GM18867 (cell line): ENCODE measurements around the gene MIB2.
A peak's percentile ranks its signal among the peaks of the same experiment; 100 is the strongest.

Experiments
- ATAC-seq: cut with Tn5 transposase; IDR thresholded peaks from one replicate; pipeline ENCODE4 v1.9.1; 2021; ENCODE audit warnings: mild to moderate bottlenecking, moderate library complexity; ENCODE audit not compliant: unreplicated experiment

MIB2 gene

DNA sequence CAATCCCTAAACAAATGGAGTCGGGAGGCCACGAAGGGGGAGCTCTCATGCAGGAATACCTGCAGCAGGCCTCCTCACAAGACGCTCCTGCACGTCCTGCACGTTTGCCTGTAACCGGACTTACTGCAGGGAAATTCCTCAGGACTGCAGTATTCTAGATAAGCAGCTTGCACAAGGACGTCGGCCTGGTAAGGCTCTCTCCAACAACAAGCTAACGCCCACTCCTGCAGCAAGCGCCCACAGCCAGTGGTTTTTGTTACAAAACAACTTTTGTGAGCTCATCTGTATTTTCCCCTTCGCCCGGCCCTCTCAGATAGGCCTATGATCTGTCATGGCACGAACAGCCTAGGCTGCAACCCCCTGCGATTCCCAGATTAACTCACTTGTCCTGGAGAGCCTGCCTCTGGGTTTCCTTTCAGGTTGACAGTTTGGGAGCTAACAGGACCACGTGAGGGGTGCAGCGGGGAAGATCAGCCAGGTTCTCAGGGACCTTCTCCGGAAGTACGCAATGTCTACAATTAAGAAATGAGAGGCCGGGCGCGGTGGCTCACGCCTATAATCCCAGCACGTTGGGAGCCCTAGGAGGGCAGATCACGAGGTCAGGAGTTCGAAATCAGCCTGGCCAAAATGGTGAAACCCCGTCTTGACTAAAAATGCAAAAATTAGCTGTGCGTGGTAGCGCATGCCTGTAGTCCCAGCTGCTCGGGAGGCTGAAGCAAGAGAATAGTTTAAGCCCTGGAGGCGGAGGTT, 921 bp upstream of the MIB2 start:
- ATAC-seq: no peak

DNA sequence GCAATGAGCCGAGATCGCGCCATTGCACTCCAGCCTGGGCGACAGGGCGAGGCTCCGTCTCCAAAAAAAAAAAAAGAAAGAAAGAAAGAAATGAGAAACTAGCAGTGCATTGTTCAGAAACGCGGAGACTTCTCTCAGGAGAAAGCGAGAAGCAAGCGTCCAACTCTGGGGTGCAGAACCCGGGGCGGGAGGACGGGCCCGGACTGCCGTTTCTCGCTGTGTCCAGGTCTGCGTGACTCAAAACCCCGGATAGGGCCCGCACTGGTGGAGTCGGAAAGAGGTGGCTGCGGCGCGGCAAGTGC, 395 bp upstream of the MIB2 start:
- ATAC-seq: no peak

DNA sequence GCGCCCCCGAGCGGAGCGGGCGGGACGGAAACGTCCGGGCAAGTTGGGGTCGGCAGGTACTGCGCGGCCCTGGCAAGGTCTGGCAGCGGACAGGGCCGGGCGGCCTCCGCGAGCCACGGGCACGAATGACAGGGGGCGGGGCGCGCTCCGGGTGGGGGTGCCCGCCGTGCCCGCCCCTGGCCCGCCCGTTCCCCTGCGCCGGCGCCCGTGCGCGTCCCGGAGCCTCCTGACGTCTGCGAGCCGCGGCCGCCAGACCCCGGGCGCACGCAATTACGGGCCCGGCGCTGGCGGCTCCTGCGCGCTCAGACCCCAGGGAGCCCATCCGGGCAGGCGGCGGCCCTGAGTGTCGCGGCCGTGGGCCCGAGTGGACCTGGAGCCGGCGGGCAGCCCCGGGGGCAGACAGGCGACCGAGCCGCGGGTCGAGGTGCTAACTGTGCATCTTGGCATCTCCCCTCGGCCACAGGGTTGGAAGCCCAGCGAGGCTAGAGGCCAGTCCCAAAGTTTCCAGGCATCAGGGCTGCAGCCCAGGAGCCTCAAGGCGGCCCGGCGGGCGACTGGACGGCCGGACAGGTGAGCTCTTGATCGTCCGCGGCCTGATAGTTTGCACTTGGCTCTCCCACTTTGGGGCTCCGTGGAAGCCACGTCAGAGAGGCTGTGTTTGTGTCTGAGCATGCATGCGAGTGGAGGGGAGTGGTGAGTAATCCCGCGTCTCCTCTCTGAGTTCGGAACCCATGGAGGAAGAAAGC, 918 bp downstream of the MIB2 start:
- ATAC-seq: peak; percentile 10

DNA sequence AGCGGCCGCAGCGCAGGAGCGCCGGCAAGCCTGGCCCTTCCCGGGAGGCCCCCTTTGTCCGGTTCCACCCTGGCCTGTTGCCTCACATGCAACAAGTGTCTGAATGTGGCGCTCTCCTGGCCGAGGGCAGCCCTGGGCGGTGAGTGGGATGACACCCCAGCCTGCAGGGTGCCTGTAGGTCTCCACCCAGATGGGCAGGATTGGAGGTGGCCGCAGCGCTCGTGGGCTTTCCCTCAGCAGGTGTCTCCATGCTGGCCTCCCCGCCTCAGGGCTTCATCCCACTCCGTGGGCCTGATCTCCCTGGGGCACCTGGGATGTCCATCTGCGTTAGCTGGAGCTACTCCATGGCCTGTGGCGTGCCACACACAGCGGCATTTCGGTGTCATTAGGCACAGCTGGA, 1.5 kb downstream of the MIB2 start:
- no peak for ATAC-seq

DNA sequence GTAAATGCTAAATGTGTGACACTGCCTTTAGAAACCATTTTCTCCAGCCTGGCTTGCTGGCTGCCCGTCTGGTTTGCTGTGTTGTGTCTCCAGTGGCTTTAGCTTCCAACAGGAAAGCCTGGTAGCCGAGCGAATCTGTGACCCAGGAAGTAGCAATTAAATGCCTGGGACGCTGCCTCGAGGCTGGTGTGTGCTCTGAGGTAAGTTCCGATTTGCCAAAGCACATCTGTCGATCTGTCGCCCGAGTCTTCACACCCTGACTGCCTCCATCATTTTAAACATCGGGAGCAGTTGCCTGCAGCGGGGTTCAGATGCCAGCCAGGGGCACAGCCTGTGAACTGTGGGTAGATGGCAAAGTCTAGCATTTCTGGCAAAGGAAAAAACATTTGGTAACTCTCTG, 2.2 kb downstream of the MIB2 start:
- no peak for ATAC-seq

DNA sequence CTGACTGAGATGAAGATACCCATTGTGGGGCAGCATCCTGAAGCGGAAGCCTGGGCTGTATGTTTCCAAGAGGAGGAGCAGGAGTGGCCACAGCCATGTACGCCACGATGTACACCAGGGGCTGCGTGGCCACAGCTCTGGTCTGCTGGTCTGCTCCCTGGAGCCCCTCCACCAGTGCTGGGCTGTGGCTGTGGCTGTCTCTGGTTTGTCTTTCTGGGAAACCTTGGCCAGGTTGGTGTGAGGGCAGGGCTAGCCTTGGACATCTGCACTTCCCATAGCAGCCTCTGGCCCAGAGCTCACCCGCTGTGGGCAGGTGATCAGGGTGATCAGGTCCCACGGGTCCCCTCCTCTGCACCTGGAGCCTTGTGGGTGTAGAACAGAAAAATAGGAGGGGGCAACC, 2.6 kb downstream of the MIB2 start:
- ATAC-seq: no peak

DNA sequence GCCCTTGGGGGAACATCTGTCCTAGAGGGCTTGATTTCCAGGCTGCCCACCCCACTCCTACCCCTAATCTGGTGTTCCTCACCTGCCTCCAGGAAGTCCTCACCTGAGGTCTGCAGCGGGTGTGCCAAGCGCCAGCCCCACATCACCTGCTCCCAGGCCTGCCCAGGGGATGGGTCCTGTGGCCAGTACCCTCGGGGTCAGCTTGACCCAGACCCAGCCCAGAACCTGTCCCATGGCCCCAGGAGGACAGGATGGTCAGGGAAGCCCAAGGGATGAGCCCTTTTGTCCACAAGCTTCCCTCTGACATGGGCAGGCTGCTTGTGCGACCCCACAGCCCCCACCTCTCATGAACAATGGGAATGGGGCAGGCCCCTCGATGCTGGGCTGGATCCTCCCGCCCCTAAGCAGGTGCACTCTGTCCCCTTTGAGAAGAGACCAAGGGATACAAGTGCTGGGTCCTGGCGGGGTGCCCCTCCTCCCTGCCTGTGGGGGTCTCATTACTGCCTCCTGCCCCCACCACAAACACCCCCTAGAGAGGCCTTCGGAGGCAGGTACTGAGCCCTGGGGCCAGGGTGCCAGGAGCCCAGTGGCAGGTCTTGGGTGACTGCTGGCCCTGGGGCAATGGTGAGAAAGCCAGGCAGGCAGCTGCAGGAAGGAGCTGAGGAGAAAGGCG, 3.2 kb downstream of the MIB2 start:
- no peak for ATAC-seq

DNA sequence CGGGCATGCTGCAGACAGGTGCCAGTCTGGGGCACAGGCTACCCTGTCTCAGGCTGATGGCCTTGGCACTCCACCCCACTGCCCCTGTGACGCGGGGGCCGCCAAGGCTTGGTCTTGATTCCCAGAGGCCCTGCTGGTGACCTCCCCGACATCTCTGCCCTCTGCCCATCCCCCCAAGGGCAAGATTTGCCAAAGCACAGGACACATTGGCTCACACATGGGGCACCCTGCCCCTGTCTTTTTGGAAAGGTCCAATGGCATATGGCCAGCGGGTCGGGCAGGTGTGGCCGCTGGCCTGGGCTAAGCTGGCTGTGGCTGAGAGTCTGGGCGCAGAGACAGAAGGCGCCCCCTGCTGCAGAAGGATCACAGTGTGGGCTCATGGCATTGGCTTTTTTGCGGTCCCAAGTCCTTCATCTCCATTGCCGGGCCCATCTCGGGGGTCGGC, 4.6 kb downstream of the MIB2 start:
- ATAC-seq: no peak

DNA sequence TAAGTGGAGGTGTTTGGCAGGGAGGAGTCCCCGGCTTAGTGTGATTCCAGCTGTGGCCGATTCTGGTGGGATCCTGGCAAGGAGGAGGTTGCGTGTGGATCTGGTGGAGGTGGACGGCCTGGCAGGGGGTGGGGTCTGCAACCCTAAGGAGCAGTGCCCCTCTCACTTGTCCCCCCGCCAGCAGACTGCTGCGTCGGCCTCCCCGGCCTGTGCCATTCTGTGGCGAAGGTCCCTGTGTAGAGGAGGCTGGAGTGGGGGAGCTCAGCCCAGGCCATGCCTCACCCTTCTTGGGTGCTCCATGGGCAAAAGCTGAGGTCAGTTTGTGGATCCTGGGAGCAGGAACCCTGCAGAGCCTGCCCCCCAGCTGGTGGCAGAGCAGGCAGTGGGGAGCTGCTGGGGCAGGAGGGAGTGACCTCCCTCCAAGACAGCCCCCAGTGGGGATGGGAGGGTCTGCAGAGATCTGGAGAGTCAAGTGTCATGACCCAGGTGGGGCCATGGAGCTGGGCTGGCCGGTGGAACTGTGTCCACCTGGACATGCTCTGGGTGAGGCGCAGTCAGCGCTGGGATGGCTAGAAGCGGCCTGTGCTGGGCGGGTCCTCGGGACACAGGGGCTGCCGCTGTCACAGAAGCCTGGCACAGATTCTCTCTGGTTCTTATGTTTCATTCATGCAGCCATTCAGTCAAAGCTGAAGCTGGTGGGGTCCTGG, 5.3 kb downstream of the MIB2 start:
- no peak for ATAC-seq

DNA sequence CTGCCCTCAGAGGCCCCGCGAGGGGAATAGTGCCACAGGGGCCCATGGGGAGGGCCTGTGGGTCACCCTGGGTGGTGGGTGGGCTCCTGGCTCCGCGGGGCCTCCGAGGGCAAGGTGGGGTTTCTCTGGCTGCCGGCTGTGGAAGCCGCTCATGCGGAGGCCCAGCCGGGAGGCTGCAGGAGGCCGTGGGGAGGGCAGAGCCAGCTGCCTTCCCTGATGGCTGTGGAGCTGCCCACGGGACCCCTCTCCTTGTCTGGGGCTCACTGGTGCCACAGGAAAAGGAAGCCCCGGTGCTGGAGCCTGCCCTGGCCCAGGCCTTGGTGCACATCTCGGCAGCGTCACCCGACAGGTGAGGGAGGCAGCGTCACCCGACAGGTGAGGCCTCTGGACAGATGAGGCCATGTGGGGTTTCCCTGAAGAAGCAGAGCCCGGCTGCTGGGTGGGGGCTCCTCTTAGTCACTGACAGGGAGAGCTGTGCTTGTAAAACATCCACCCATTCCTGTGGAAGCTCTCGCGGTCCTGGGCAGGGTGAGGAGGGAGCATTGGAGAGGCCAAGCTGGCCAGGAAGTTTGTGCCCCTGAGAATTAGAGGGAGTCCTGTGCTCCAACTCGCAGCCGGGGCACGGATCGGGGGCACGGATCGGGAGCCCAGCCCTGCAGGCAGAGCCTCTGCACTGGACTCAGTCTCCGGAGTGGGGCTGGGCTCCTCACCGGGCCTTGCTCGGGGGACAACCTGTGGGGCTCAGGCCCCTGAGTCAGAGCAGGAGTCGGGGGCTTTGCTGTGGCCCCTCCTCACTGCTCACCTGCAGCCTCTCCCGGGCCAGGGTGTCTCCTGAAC, 6.1 kb downstream of the MIB2 start:
- ATAC-seq: no peak

DNA sequence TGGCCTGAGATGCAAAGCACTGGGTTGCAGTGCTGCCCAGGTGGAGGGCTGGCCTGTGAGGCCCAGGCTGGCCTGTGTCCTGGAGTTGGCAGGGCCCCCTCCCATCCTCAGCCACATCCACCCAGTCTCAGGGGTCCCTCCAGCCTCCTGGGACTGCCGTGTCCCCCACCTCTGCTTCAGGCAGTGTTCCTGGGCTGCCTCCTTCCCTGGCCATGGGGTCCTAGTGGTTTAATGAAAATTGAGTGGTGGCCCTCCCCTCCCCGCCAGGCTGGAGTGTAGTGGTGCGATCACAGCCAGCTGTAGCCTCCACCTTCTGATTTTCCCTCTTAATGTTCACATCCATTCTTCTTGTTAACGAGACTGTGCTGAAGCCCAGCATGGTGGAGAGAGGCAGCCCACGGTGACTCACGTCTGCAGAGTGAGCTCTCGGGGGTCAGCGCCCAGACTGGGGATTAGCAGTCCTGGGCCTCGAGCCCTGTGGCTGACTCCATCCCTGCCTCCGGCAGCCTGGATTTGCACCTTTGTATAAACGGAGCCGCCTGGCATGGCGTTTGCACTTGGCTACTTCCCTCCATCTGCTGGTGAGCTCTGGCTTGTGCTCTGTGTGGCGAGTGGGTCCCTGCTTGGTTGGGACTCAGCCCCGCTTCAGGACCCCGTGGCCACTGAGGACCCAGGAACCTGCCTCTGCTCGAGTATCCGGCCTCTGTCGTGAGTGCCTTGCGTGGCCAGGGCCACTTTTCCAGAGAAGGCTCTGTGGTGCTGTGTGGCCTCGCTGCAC, 6.9 kb downstream of the MIB2 start:
- ATAC-seq: no peak

DNA sequence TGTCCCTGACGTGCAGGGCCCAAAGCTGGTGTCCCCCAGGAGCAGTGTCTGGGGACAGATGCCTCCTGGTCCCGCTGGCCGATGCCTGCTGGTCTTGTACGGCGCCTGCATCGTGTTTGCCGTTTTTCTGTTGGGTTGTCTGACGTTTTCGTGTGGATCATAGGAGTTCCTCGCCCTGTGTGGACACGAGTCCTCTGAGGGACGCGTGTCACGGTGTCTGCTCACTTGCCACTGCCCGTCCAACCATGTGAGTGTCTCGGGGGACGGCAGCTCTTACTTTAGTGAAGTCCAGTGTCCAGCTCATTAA, 7.4 kb downstream of the MIB2 start:
- no peak for ATAC-seq

DNA sequence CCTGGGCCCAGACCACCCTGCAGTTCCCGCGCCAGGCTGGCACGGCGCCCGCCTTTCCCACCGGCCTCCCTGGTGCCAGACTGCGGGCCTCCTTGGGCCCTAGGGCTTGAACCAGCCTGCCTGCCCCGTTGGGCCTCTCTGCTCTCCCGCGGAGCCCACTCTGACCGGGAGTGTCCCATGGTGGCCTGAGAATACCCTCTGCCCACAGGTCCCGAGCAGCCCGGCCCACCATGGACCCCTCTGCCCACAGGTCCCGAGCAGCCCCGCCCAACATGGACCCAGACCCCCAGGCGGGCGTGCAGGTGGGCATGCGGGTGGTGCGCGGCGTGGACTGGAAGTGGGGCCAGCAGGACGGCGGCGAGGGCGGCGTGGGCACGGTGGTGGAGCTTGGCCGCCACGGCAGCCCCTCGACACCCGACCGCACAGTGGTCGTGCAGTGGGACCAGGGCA, 7.9 kb downstream of the MIB2 start:
- ATAC-seq: no peak

DNA sequence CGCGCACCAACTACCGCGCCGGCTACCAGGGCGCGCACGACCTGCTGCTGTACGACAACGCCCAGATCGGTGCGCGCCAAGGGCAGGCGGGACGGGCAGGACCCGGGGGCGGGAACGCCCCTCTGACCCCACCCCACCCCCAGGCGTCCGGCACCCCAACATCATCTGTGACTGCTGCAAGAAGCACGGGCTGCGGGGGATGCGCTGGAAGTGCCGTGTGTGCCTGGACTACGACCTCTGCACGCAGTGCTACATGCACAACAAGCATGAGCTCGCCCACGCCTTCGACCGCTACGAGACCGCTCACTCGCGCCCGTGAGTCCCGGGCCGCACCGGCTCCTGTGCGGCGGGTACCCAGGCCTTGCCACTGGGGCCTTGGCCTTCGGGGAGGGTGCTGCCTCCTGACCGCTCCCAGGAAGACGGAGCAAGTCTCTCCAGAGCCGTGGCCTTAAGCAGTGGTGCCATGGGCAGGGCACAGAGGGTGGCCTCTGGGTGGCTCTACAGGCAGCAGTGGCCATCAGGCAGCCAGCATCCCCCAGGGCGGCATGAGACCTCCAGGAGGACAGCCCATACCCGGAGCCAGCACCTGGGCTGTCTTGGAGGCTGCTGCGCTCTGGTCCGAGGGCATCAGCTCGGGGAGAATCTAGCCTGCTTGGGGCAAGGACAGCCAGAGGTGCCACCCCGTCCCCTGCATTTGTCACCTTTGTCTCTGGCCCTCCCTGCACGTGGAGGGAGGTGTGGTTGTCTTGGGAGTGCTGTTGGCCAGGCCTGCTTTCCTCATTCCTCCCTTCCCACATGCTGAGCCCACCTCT, 8.5 kb downstream of the MIB2 start:
- ATAC-seq: no peak

DNA sequence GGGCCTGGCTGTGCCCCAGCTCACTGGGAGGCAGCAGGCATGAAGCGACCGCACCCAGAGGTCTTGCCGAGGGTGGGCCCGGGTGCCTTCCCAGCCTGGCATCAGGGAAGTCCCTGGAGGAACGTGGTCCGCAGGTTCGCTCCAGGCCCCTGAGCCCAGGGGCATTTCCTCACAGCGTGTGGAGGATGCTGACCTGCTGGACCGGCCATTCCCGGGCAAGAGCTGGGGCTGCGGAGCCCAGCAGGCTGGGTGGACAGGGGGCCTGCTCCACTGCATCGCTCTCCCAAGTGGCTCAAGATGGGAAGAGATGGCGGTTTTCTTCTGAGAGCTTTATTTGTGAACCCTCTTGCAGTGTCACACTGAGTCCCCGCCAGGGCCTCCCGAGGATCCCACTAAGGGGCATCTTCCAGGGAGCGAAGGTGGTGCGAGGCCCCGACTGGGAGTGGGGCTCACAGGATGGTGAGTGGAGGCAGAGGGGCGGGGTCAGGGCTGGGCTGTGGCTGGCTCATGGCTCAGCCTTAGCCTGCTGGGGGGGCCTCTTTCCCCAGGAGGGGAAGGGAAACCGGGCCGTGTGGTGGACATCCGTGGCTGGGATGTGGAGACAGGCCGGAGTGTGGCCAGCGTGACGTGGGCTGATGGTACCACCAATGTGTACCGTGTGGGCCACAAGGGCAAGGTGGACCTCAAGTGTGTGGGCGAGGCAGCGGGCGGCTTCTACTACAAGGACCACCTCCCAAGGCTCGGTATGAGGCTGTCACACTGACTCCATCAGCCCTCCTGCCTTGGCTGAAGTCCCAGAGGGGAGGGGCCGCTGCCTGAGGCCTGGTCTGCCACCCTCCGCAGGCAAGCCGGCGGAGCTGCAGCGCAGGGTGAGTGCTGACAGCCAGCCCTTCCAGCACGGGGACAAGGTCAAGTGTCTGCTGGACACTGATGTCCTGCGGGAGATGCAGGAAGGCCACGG, 9.4 kb downstream of the MIB2 start:
- no peak for ATAC-seq

DNA sequence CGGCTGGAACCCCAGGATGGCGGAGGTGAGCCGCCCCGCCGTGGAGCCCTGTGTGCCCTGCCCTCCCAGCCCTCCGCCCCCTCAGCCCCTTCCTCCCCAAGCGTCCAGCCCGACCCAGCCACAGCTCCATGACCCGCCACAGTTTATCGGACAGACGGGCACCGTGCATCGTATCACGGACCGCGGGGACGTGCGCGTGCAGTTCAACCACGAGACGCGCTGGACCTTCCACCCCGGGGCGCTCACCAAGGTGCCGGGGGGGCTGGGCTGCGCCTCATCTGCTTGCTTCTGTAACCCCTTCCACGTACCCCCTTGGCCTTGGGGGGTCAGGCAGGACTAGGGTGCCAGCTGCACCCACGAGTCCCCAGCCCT, 10.1 kb downstream of the MIB2 start:
- no peak for ATAC-seq

DNA sequence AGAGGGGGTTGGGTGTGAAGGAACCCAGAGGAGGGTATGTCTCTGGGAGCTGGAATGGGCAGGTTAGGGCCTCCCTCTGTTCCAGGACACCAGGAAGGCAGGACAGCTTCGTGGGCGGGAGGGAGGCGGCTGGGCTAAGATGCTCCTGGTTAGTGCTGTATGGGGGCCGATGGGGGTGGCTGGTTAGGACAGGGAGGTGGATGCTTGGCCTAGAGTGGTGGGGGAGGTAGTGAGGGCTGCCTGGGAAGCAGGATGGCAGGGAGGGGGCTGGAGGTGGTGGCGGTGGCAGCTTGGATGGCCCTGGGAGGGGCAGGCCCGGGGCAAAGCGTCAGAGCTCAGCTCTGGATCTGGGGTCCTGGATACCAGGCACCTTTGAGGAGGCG, 10.5 kb downstream of the MIB2 start:
- no peak for ATAC-seq
